Measurements from ENCODE around the gene LDHA.

Gene LDHA

DNA sequence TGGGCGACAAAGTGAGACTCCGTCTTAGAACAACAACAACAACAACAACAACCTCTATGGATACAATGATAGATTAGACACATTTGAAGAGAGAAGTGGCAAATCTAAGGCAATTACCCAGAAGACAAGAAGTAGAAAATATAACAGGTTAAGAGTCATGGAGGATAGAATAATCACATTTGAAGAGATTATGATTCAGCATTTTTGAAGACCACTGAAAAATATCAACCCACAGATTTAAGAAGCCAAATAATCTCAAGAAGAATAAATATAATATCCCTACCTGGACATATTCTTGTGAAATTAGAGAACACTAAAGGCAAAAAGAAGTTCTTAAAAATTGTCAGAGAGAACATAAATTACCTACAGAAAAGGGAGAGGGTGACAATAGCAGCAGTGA lies 25.7 kb downstream of the LDHA start:
- CTCF ChIA-PET = no interaction called here
- no peak overlapping the region for H3K27ac ChIP-seq
- POLR2A ChIA-PET (ENCODE audit: low non-redundant PET) = no interaction called here
- no peak for DNase-seq (ENCODE audit: low spot score)
- TF ChIP-seq, protein P1, sequence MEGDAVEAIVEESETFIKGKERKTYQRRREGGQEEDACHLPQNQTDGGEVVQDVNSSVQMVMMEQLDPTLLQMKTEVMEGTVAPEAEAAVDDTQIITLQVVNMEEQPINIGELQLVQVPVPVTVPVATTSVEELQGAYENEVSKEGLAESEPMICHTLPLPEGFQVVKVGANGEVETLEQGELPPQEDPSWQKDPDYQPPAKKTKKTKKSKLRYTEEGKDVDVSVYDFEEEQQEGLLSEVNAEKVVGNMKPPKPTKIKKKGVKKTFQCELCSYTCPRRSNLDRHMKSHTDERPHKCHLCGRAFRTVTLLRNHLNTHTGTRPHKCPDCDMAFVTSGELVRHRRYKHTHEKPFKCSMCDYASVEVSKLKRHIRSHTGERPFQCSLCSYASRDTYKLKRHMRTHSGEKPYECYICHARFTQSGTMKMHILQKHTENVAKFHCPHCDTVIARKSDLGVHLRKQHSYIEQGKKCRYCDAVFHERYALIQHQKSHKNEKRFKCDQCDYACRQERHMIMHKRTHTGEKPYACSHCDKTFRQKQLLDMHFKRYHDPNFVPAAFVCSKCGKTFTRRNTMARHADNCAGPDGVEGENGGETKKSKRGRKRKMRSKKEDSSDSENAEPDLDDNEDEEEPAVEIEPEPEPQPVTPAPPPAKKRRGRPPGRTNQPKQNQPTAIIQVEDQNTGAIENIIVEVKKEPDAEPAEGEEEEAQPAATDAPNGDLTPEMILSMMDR (conservative IDR thresholded peaks at IDR 0.05; ENCODE audit: low read depth) = no peak

DNA sequence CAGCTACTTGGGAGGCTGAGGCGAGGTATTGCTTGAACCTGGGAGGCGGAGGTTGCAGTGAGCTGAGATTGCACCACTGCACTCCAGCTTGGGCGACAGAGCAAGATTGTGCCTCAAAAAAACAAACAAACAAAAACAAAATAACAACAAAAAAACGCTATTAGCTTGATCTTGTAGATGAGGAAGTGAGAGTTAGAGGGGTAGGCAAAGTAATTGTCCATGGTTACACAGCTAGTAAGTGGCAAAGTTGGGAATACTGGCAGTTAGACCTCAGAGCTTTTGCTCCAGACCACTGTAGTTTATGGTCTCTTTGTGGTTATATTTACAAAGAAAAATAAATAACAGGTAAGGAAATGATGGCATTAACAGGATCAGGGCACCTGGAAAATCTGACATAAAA lies 32.9 kb downstream of the LDHA start:
- ChIA-PET POLR2A (ENCODE audit: low non-redundant PET) (no interaction called here), CTCF (no interaction called here)
- TF ChIP-seq, protein P1 (conservative IDR thresholded peaks at IDR 0.05; ENCODE audit: low read depth) = no peak
- no peak for DNase-seq (ENCODE audit: low spot score)
- no peak overlapping the region for H3K27ac ChIP-seq

DNA sequence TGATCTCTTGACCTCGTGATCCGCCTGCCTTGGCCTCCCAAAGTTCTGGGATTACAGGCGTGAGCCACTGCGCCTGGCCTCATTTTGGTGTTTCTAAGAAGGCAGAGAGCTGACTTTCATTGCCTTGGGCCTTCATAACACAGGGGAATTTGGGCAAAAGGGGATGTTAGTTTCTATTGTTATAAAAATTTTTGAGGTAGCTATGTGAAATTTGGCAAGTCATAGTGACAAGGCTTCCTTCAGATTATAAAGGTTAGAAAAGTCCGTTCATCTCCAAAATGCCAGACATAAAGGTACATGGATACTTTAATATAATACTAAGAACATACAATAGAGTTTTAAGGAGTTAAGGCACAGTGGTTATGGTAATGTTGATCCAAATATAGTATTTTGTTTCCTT lies 35.0 kb downstream of the LDHA start:
- POLR2A ChIA-PET (ENCODE audit: low non-redundant PET) = no interaction called here
- CTCF ChIA-PET = no interaction called here

DNA sequence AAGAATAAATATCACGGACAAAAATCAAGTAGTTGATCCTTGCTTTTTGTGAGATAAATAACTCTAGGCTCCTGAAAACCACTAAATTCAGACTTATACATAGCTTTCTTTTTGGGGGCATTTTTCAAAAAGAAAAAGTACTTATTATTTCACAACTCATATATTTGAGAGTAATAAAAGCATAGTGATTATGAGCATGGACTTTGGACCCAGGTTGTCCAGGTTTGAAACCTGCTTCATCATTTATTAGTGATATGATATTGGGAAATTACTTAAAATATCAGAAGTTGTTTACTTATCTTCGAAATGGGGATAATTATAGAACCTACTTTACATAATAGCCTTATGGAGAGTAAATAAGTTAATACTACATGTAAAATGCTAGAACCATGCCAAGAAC lies 44.3 kb downstream of the LDHA start:
- TF ChIP-seq, protein P1 (conservative IDR thresholded peaks at IDR 0.05; ENCODE audit: low read depth) = no peak
- no peak overlapping the region for H3K27ac ChIP-seq
- DNase-seq (ENCODE audit: low spot score) = no peak
- POLR2A ChIA-PET (ENCODE audit: low non-redundant PET) = no interaction called here
- CTCF ChIA-PET = no interaction called here

More for the DNA sequence above, 35.0 kb downstream of the LDHA start:
- H3K27ac ChIP-seq = no peak overlapping the region
- TF ChIP-seq, protein P1 (conservative IDR thresholded peaks at IDR 0.05; ENCODE audit: low read depth) = no peak
- no peak for DNase-seq (ENCODE audit: low spot score)

DNA sequence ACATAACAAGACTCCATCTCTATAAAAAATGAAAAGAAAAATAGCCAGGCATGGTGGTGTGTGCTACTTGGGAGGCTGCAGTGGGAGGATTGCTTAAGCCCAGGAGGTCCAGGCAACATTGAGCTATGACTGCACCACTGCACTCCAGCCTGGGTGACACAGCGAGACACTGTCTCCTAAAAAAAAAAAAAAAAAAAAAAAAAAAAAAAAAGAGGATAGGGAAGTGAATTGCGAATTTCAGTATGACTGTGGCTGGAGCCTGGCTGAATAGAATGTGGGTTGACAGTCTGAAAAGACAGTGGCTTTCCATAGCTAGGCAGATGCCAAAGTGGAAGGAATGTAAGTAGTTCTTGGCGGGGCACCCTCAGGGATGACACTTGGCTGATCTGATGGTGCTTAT lies 54.9 kb downstream of the LDHA start:
- CTCF ChIA-PET = no interaction called here
- TF ChIP-seq, protein P1 (conservative IDR thresholded peaks at IDR 0.05; ENCODE audit: low read depth) = no peak
- no peak overlapping the region for H3K27ac ChIP-seq
- POLR2A ChIA-PET (ENCODE audit: low non-redundant PET) = no interaction called here
- no peak for DNase-seq (ENCODE audit: low spot score)

DNA sequence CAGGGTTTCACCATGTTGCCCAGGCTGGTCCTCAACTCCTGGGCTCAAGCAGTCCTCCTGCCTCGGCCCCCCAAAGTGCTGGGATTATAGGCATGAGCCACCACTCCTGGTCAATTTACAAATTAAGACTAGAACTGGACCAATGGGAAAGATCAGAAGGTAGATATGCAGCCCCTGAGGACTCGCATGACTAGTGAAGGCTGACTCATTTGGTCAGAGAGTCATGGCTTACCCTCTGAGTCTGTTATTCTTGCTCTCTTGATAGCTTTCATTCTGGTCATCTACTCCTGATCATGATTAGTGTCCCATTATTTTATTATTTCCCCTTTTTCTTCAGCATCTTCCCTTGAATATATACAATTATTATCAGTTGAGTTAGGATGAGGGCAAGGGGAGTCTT lies 58.6 kb downstream of the LDHA start:
- peak; percentile 10 for DNase-seq (ENCODE audit: low spot score)
- TF ChIP-seq, protein P1 (conservative IDR thresholded peaks at IDR 0.05; ENCODE audit: low read depth) = no peak
- no peak overlapping the region for H3K27ac ChIP-seq
- POLR2A ChIA-PET (ENCODE audit: low non-redundant PET) = no interaction called here
- CTCF ChIA-PET = no interaction called here

All from RWPE1 (cell line).